Esophagus squamous epithelium (tissue), 5 donors: ENCODE data around the gene UFSP2. TPM values are rescaled to one million over a fixed set of nuclear protein-coding genes. Genes with fewer than 3 reads are reported as not detected.

Experiments used
- DNase-seq: peaks from one replicate; lab custom pipeline; 2025; lab: John Stamatoyannopoulos, UW
- H3K27ac ChIP-seq, 4 donors: fragments of 200-600 bp; sonication (generic); one replicate each; pipeline ENCODE4 v1.5.1; 2016 to 2019; ENCODE audit warnings: mild to moderate bottlenecking in 1 of 4
- H3K27me3 ChIP-seq, 4 donors: fragments of 200-600 bp; sonication (generic); 1 replicate in 3 of 4; 2 replicates in 1 of 4; pipeline versions ENCODE4 v1.5.1 to v1.6.0; 2017 to 2021; ENCODE audit warnings: antibody characterized with exemption in 1 of 4
- H3K36me3 ChIP-seq, 3 donors: fragments of 200-600 bp; sonication (generic); one replicate each; pipeline ENCODE4 v1.5.1; 2016 to 2019
- H3K4me1 ChIP-seq, 3 donors: fragments of 200-600 bp; sonication (generic); one replicate each; pipeline ENCODE4 v1.5.1; 2017 to 2019
- H3K4me3 ChIP-seq, 4 donors: fragments of 200-600 bp; sonication (generic); 1 replicate in 3 of 4; 2 replicates in 1 of 4; pipeline ENCODE4 v1.5.1; 2016 to 2019; ENCODE audit warnings: mild to moderate bottlenecking in 2 of 4, moderate library complexity in 1 of 4
- H3K9me3 ChIP-seq, 3 donors: fragments of 200-600 bp; sonication (generic); one replicate each; pipeline ENCODE4 v1.5.1; 2016 to 2019
- POLR2A ChIP-seq, 4 donors: fragments of 450-650 bp; IDR thresholded peaks; one replicate each; pipeline ENCODE4 v1.6.1; 2017; ENCODE audit warnings: antibody characterized with exemption in 4 of 4, mild to moderate bottlenecking in 4 of 4, moderate library complexity in 3 of 4
- WGBS, 2 donors: methylation state at CpG; one replicate each; pipeline ENCODE4 v1.1.5; 2018; 5-methylcytosine and 5-hydroxymethylcytosine counted together
- intact Hi-C: fragments of 100-400 bp; cut with DNase I; formaldehyde crosslinking; loops from one replicate; pipeline ENCODE4 v1.15.0; 2022
- total RNA-seq, 4 donors: library from RNA; depleted of rRNA; stranded (reverse); fragments of >200 nt; gene quantifications; one replicate each; pipeline ENCODE4 v1.1.0, GENCODE V29; 2016
- TF ChIP-seq, protein P1 (sequence below), 6 experiments: fragments of 450-650 bp in 4 of 6; fragments of 200-600 bp in 2 of 6; sonication (generic) in 2 of 6; IDR thresholded peaks; one replicate each; pipeline ENCODE4 v1.5.1; 2016 to 2019; ENCODE audit warnings: antibody characterized with exemption in 6 of 6, mild to moderate bottlenecking in 4 of 6, moderate library complexity in 4 of 6
- donor health status: DM: yes; HTN: yes; CAD: no.

Gene UFSP2
- total RNA-seq, 4 donors from 2014 or later = 20.0 to 32.4 (median 23.3) TPM

DNA sequence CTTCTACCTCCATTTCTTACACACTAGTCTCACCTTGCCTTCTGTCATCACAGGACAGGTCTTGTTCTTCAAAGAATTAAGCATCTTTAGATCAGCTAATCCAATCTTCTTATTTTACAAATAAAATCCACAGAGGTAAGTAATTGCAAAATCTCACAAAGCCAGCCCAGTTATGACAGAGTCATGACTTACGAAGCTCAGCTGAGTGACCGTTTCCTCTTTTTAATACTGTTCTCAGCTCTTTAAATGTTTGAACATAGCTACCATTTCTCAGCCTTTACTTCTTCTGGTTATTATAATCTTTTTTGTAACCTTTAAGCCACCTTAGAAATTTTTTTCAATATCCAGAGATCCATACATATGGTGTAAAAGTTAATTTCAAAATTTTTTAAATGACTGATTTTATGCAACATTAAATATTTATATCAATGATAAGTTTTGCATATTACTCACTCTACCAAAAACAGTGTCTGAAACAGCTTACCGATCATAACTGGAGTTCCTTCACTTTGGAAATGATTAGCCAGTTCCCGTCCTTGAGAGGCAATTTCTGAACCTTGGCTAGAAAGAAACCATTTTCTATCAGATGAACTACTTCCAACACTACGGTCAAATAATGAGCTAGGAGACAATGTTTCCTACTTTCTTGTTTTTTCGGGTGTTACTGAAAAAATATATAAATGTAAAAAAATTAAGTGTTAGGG, 20.3 kb downstream of the UFSP2 start:
- Histone ChIP-seq H3K9me3 (no peaks in the 10 kb centered on the region), H3K4me1 (peaks cover 0 to 2% (median 0%) of the 10 kb centered on the region in 3 donors), H3K4me3 (no peak overlapping the region), H3K27ac (no peak overlapping the region), H3K36me3 (peaks cover 0 to 97% (median 0%) of the 10 kb centered on the region in 3 donors), H3K27me3 (no peaks in the 10 kb centered on the region)
- no peak for DNase-seq
- WGBS, 2 donors = 82% methylated on average over 6 of the region's 6 CpGs
- intact Hi-C loops = no loop called here
- TF ChIP-seq, protein P1, sequence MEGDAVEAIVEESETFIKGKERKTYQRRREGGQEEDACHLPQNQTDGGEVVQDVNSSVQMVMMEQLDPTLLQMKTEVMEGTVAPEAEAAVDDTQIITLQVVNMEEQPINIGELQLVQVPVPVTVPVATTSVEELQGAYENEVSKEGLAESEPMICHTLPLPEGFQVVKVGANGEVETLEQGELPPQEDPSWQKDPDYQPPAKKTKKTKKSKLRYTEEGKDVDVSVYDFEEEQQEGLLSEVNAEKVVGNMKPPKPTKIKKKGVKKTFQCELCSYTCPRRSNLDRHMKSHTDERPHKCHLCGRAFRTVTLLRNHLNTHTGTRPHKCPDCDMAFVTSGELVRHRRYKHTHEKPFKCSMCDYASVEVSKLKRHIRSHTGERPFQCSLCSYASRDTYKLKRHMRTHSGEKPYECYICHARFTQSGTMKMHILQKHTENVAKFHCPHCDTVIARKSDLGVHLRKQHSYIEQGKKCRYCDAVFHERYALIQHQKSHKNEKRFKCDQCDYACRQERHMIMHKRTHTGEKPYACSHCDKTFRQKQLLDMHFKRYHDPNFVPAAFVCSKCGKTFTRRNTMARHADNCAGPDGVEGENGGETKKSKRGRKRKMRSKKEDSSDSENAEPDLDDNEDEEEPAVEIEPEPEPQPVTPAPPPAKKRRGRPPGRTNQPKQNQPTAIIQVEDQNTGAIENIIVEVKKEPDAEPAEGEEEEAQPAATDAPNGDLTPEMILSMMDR (IDR thresholded peaks at IDR 0.05) = no peak
- no peak for TF ChIP-seq POLR2A (IDR thresholded peaks at IDR 0.05)

DNA sequence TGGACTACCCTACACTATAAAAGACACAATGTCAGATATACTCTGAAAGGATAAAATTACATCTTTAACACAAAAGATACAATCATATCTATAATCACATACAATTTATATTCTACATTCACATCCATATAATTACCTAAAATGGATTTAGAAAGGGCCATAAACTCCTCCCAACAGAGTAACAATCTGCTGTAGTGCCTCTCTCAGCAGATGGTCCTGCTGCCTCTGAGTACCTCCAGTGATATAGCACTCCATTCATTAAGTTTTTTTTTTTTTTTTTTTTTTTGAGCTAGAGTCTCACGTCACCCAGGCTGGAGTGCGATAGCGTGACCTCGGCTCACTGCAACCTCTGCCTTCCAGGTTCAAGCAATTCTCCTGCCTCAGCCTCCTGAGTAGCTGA, 21.7 kb downstream of the UFSP2 start:
- no peaks in the 10 kb centered on the region for H3K9me3 ChIP-seq
- no peak overlapping the region for H3K27ac ChIP-seq
- intact Hi-C loops = no loop called here
- no peaks in the 10 kb centered on the region for H3K27me3 ChIP-seq
- DNase-seq = no peak
- no peak overlapping the region for H3K4me3 ChIP-seq
- H3K36me3 ChIP-seq = peaks cover 0 to 96% (median 0%) of the 10 kb centered on the region in 3 donors
- WGBS, 2 donors = 94 to 100% methylated on average over 3 to 4 of the region's 4 CpGs
- TF ChIP-seq, protein P1 (IDR thresholded peaks at IDR 0.05) = no peak
- TF ChIP-seq POLR2A (IDR thresholded peaks at IDR 0.05) = no peak
- H3K4me1 ChIP-seq = peaks cover 4 to 17% (median 4%) of the 10 kb centered on the region in 3 donors

DNA sequence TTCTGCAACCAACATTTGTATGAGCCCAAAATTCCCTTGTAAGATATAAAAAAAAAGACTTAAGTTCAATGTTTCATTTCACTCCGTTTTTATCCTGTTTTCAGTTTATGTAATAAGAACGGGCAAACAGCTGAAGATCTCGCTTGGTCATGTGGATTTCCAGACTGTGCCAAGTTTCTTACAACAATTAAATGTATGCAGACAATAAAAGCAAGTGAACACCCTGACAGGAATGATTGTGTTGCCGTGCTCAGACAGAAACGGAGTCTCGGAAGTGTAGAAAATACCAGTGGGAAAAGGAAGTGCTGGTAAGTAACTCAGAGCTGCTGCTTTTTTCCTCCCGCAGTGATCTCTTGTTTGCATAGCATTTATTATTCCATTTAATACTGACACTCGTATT, 26.3 kb downstream of the UFSP2 start:
- TF ChIP-seq POLR2A (IDR thresholded peaks at IDR 0.05) = no peak
- TF ChIP-seq, protein P1 (IDR thresholded peaks at IDR 0.05) = no peak
- Histone ChIP-seq H3K4me1 (peaks cover 7 to 50% (median 19%) of the 10 kb centered on the region in 3 donors), H3K36me3 (peaks cover 0 to 53% (median 0%) of the 10 kb centered on the region in 3 donors), H3K4me3 (peak overlapping the region in 3 of 4 donors; percentile 22 to 67 (median 45)), H3K27me3 (no peaks in the 10 kb centered on the region), H3K9me3 (no peaks in the 10 kb centered on the region), H3K27ac (peak overlapping the region; percentile 17 to 100 (median 64))
- WGBS, 2 donors = 12 to 54% methylated on average over 8 of the region's 8 CpGs
- intact Hi-C loops = loop anchor here (10.0 kb wide), 1 partner anchor 195 kb away; the partner anchor contains the start of genes CFAP97 and SNX25
- DNase-seq = no peak

DNA sequence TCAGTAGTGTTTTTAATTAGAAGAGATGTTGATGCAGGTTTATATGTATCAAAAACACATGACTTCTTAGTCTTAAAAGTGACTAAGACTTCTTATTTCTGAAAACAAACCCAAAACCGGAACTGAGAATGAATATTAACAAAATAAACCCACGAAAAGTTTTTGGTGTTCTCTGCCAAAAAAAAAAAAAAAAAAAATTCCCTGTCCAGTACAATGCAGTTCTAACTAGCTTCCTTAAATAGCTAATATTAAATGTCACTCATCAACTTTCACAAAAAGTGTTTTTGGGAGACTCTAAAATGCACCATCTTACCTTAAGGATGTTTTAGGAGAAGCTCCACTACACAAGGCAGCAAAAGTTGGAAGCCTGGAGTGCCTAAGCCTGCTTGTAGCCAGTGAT, 27.1 kb downstream of the UFSP2 start:
- peak overlapping the region in 1 of 4 donors; percentile 67 for H3K4me3 ChIP-seq

More for the DNA sequence above, 27.1 kb downstream of the UFSP2 start:
- peaks cover 7 to 56% (median 19%) of the 10 kb centered on the region in 3 donors for H3K4me1 ChIP-seq
- H3K27ac ChIP-seq = peak overlapping the region; percentile 17 to 100 (median 64)
- WGBS, 2 donors = 11 to 15% methylated on average over 2 of the region's 2 CpGs
- H3K36me3 ChIP-seq = peaks cover 0 to 46% (median 0%) of the 10 kb centered on the region in 3 donors
- TF ChIP-seq, protein P1 (IDR thresholded peaks at IDR 0.05) = no peak
- no peak for TF ChIP-seq POLR2A (IDR thresholded peaks at IDR 0.05)
- DNase-seq = no peak
- H3K9me3 ChIP-seq = no peaks in the 10 kb centered on the region
- H3K27me3 ChIP-seq = no peaks in the 10 kb centered on the region
- intact Hi-C loops = loop anchor here (10.0 kb wide), 1 partner anchor 194 kb away; the partner anchor contains the start of genes CFAP97 and SNX25
